SKM-1 (cell line): ENCODE measurements around the gene ABCC4.
A peak's percentile ranks its signal among the peaks of the same experiment; 100 is the strongest.

Source experiments
- DNase-seq: peaks from one replicate; lab custom pipeline; 2025; ENCODE audit not compliant: unreplicated experiment; lab: John Stamatoyannopoulos, UW

Gene ABCC4

DNA sequence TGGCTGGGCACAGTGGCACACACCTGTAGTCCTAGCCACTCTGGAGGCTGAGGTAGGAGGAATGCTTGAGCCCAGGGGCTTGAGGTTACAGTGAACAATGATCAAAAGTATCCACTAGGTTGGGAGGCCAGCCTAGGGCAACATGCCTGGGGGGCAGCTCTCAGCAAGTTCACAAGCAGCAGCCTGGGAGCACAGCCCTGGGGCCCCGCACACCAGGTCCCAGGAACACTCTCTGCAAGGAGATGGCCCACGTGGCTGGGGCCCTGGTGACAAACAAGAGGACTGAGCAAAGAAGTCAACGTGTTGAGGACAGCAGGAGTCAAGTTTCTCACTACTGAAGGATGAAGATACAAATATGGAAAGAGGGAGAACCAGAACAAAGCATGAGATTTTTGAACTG lies 39.3 kb downstream of the ABCC4 start:
- no peak for DNase-seq

- DNase-seq, result no peak
Observed at GRCh38 chr13:95260031-95260525, 41.2 kb downstream of the ABCC4 start.

GRCh38 chr13:95258619-95259194 lies 42.5 kb downstream of the ABCC4 start:
- DNase-seq, result no peak

- DNase-seq, result no peak
Observed at GRCh38 chr13:95258098-95258497, 43.2 kb downstream of the ABCC4 start.

- no peak for DNase-seq
Observed at GRCh38 chr13:95256091-95256490, 45.2 kb downstream of the ABCC4 start.

- DNase-seq, result no peak
Observed at GRCh38 chr13:95255072-95255732, 46.0 kb downstream of the ABCC4 start.

- DNase-seq, result no peak
Observed at GRCh38 chr13:95254339-95254738, 46.9 kb downstream of the ABCC4 start.

GRCh38 chr13:95253033-95253432 lies 48.2 kb downstream of the ABCC4 start:
- no peak for DNase-seq

DNA sequence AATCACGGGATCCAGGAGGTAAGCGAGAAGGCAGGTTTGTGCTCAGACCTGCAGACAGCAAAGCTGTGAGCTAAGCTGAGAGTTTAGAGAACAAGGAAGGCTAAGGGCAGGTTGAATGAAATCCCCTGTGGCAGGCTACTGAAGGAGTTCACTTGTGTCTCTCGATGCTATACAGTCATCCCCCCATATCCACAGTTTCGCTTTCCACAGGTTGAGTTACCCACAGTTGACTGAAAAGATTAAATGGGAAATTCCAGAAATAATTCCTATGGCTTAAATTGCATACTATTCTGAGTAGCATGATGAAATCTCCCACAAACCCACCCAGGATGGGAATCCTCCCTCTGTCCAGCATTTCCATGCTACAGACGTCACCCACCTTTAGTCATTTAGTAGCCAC lies 49.6 kb downstream of the ABCC4 start:
- DNase-seq, result no peak

- DNase-seq, result no peak
Observed at GRCh38 chr13:95250961-95251360, 50.3 kb downstream of the ABCC4 start.

- DNase-seq, result no peak
Observed at GRCh38 chr13:95248953-95249352, 52.3 kb downstream of the ABCC4 start.

GRCh38 chr13:95247852-95248251 lies 53.4 kb downstream of the ABCC4 start:
- no peak for DNase-seq

- DNase-seq, result no peak
Observed at GRCh38 chr13:95247171-95247570, 54.1 kb downstream of the ABCC4 start.

GRCh38 chr13:95246292-95247082 lies 54.8 kb downstream of the ABCC4 start:
- no peak for DNase-seq

DNA sequence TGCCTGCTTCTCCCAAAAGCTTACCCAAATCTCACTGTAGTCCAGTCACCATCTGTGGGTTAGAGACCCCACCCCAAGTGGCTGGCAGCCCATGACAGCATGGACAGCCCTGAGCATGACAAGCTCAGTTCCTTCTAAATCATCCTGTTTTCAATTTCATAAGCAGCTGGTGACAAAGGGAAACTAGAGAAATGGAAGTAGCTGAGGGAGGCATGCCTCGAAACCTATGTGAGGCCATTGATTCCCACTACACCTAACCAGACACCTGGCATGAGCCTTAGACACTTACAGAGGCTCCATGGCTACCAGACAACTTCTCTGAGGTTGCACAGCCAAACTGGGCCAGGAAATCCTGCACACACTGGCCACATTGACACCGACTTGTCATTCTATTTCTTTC lies 56.2 kb downstream of the ABCC4 start:
- no peak for DNase-seq

DNA sequence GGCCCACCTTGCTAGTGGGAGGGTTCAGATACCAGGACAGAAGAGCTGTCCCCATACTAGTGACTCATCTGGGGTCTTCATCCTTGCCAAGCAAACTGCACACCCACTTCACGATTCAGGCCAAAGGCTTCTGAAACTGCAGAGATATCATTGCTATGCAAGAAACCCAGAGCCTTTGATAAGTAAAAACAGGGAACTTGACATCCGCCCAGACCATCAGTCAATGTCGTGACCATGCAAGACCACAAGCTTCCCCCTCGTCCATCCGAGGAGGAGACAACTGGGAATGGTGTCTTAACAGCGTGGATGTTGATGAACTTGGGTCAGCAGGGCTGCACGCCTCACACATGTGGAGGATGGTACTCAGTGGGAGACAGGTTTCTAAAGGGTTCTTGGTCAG lies 58.0 kb downstream of the ABCC4 start:
- DNase-seq, result no peak

GRCh38 chr13:95241321-95241720 lies 59.9 kb downstream of the ABCC4 start:
- DNase-seq, result no peak

GRCh38 chr13:95239283-95239682 lies 62.0 kb downstream of the ABCC4 start:
- DNase-seq, result peak; percentile 38

DNA sequence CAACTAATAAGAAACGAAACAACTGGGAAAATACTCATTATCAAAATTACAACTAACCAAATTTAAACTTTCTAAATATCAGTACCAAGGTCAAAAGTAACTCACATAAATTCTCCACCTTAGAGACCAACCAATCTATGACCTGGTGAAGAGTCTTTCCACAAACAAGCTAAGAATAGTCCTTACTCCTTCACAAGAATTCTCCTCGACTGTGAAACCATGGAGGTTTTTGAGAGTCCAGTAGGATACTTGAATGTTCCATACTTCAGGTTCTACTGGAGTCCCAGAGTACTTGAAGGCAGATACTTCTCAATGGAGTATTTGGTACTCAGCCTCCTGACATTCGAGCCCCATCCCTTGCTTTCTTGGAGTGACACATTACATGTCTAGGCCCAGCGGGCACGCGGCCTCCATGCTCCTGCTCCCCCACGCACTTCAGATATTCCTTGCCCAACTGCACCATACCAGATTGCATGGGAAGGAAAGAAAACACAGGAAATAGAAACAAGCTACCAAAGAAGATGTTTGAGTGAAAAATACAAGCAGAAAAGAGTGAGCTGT lies 63.9 kb downstream of the ABCC4 start:
- DNase-seq, result no peak

DNA sequence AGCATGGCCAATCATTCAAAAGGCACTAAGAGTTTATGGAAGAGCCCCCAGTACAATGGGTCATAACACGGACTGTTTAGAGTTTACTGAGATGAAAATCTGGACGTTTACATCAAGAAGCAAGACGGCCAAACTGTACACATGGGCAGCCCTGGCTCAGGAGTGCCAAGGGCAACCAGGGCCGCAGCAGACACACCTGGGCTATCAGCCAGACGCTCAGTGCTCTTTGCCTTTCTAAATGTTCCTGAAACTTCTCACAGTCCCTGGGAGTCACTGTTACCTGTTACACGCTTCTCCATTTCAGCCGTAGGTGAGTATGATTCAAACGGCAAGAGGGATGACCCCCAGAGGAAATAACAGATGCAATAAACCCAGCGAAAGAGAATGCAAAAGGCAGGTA lies 64.5 kb downstream of the ABCC4 start:
- no peak for DNase-seq

GRCh38 chr13:95235974-95236373 lies 65.3 kb downstream of the ABCC4 start:
- DNase-seq, result no peak
